ENCODE results near the gene SNX3.
"Not testable (repeated sequence)": the region's sequence is repeated elsewhere in the genome, so short reads cannot be mapped to it uniquely, and the experiment has no call there.

SNX3 gene

GRCh38 chr6:108260126-108260808 is 573 bp downstream of the SNX3 start:
- DNase-seq (ENCODE audit: low read depth in 2 of 2), result no peak

- DNase-seq (ENCODE audit: low read depth in 2 of 2), result no peak
Observed at GRCh38 chr6:108254433-108255410, 6.1 kb downstream of the SNX3 start.

GRCh38 chr6:108253241-108253640 is 7.6 kb downstream of the SNX3 start:
- DNase-seq (ENCODE audit: low read depth in 2 of 2), result no peak

- DNase-seq (ENCODE audit: low read depth in 2 of 2), result no peak
Observed at GRCh38 chr6:108252055-108252454, 8.8 kb downstream of the SNX3 start.

- DNase-seq (ENCODE audit: low read depth in 2 of 2), result no peak
Observed at GRCh38 chr6:108251252-108251651, 9.6 kb downstream of the SNX3 start.

- DNase-seq (ENCODE audit: low read depth in 2 of 2), result no peak
Observed at GRCh38 chr6:108250240-108250866, 10.5 kb downstream of the SNX3 start.

- DNase-seq (ENCODE audit: low read depth in 2 of 2), result no peak
Observed at GRCh38 chr6:108247965-108248536, 12.8 kb downstream of the SNX3 start.

GRCh38 chr6:108245095-108245494 is 15.7 kb downstream of the SNX3 start:
- DNase-seq (ENCODE audit: low read depth in 2 of 2), result not testable (repeated sequence)

GRCh38 chr6:108243836-108244235 is 17.0 kb downstream of the SNX3 start:
- DNase-seq (ENCODE audit: low read depth in 2 of 2), result no peak

GRCh38 chr6:108242721-108243120 is 18.1 kb downstream of the SNX3 start:
- DNase-seq (ENCODE audit: low read depth in 2 of 2), result no peak

- no peak for DNase-seq (ENCODE audit: low read depth in 2 of 2)
Observed at GRCh38 chr6:108242259-108242658, 18.6 kb downstream of the SNX3 start.

GRCh38 chr6:108238322-108238721 is 22.5 kb downstream of the SNX3 start:
- no peak for DNase-seq (ENCODE audit: low read depth in 2 of 2)

GRCh38 chr6:108236791-108237190 is 24.0 kb downstream of the SNX3 start:
- no peak for DNase-seq (ENCODE audit: low read depth in 2 of 2)

GRCh38 chr6:108235127-108235526 is 25.7 kb downstream of the SNX3 start:
- DNase-seq (ENCODE audit: low read depth in 2 of 2), result no peak

- no peak for DNase-seq (ENCODE audit: low read depth in 2 of 2)
Observed at GRCh38 chr6:108228416-108228815, 32.4 kb downstream of the SNX3 start.

GRCh38 chr6:108227290-108227689 is 33.5 kb downstream of the SNX3 start:
- no peak for DNase-seq (ENCODE audit: low read depth in 2 of 2)

- DNase-seq (ENCODE audit: low read depth in 2 of 2), result no peak
Observed at GRCh38 chr6:108222504-108222903, 38.3 kb downstream of the SNX3 start.

- DNase-seq (ENCODE audit: low read depth in 2 of 2), result no peak
Observed at GRCh38 chr6:108222064-108222463, 38.8 kb downstream of the SNX3 start.

GRCh38 chr6:108211671-108212070 is 49.2 kb downstream of the SNX3 start:
- no peak for DNase-seq (ENCODE audit: low read depth in 2 of 2)

- DNase-seq (ENCODE audit: low read depth in 2 of 2), result no peak
Observed at GRCh38 chr6:108210556-108210955, 50.3 kb downstream of the SNX3 start.

- no peak for DNase-seq (ENCODE audit: low read depth in 2 of 2)
Observed at GRCh38 chr6:108209738-108210137, 51.1 kb downstream of the SNX3 start.

- DNase-seq (ENCODE audit: low read depth in 2 of 2), result no peak
Observed at GRCh38 chr6:108207013-108207412, 53.8 kb downstream of the SNX3 start.

Data from stimulated activated CD4-positive, alpha-beta T cell treated with anti-CD3 and anti-CD28 coated beads, Interleukin-1b, Interleukin-23, amount 100 ng/mL, for 4 hours (primary cell).